GM03348 (cell line): ENCODE data around the gene SLC45A1.

Experiments
- DNase-seq: peaks from one replicate; pipeline ENCODE4 v3.0.0; 2012; ENCODE audit warnings: low spot score

Gene SLC45A1

GRCh38 chr1:8311068-8311718 lies 6.7 kb upstream of the SLC45A1 start:
- DNase-seq: no peak

DNA sequence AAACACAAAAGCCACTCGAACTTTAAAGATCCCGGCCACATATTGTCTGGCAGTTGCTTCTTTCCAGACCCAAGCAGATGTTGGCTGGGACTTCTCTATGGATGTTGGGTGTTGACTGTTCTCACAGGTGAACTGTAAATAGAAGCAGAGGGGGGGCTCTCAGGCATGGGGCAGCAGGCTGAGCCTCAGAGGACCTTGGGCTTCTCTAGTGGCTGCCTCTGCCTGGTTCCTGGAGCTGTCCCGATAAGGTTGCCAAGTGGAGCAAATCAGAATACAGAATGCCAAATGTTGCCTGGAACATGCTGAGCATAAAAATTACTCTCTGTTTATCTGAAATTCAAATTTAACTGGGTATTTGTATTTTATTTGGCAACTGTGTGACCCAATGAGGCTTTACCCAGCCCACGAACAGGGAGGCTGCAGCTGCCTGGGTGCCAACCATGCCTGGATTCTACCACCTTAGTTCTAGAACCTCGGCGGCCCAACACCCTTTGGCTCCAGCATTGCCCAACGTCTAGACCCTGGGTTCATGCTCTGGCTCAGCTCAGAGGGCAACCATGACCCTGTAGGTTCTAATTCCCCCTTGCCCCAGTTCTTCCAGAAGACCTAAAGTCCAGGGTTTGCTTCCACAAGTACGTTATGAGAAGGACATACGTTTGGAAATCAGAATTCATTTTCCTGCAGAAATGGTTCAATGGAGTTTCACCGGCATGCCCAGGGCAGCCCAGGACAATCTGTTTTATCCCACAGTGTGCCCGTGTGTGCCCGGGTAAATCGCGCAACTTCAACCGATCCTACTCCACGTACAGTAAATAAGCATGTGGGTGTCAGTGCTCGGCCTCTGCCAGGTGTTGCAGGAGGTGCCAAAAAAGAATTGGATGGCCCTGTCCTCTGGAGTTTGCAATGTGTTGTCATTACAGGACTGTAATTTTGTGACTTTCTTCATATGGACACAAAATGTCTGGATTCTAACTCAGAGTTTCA lies 5.4 kb upstream of the SLC45A1 start:
- DNase-seq: no peak

DNA sequence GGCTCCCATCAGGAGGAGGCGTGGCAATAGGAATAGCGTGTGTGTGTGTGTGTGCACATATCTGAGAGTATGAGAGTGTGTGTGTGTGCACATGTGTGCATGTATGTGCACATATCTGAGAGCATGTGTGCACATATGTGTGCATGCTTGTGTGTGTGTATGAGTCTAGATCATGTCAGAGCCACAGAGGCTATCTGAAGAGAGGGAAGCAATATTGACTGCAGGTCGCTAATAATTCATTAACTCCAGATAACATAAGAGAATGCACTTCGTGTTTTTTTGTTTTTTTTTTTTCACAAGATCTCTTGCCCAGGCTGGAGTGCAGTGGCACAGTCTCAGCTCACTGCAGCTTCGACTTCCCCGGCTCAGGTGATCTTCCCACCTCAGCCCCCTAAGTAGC lies 4.7 kb upstream of the SLC45A1 start:
- no peak for DNase-seq

DNA sequence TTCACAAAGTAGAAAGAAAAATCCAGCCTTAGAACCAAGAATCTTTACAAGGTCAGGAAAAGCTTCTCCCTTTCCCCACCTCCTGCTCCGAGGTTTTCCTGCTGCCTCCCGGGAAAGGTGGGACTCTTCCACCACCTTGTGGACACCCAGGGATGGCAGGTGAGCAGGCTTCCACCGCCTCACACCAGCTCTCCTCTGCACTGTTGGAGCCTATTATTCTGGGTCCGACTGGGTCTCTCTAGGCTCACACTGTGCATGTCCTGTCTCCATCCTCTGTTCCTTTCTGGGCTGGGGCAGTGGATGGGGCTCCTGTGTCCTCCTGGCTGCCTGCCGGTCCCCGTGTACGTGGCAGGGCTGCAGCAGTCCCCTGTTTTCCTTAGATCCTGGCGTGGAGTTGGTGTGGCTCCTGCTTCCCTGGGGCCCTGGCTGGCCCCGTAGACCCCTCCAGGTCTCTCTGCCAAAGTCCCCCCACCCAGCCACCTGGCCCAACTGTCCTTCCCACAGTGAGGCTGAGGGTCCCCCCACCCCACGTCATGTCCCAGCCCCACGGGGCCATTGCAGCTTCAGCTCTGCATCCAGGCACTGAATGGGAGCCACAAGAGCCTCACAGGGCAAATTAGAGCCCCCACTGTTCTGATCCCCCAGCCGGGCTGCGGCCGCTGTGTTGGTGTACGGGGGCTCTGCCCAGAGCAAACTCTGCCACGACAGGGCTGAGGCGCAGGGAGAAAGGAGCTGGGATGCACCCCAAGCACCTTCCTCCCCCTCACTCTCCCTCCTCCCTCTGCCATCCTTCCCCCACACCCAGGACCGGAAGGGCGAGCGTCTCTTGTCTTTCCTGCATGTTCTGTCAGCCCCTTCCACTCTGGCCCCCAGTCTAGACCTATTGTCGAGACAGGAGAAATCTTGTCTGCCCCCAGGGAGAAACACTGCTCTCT lies 3.3 kb upstream of the SLC45A1 start:
- DNase-seq: peak; percentile 92

- no peak for DNase-seq
Observed at GRCh38 chr1:8315573-8316475, 2.1 kb upstream of the SLC45A1 start.

- no peak for DNase-seq
Observed at GRCh38 chr1:8318436-8318835, 522 bp downstream of the SLC45A1 start.

GRCh38 chr1:8321612-8322011 lies 3.7 kb downstream of the SLC45A1 start:
- no peak for DNase-seq

- no peak for DNase-seq
Observed at GRCh38 chr1:8323706-8324105, 5.8 kb downstream of the SLC45A1 start.

- DNase-seq: no peak
Observed at GRCh38 chr1:8324176-8324810, 6.4 kb downstream of the SLC45A1 start.

- no peak for DNase-seq
Observed at GRCh38 chr1:8325771-8326170, 7.9 kb downstream of the SLC45A1 start.

DNA sequence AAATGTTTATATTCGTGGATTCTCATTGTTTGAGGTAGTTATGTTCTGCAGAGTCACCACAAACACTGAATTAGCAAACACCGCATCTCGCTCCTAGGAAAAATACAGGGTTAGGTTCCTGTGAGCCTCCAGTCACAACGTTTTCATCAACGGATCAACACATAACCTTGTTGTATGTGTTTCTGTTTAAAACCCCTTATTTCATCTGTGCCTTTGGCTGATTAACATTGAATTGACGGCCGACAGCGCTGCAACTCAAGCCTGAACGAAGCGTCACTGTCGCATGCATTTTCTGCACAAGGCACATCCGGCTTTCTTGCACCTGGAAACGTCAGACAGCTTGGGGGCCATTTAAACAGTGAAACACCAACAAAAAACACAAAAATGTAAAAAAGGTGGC lies 8.4 kb downstream of the SLC45A1 start:
- DNase-seq: no peak

DNA sequence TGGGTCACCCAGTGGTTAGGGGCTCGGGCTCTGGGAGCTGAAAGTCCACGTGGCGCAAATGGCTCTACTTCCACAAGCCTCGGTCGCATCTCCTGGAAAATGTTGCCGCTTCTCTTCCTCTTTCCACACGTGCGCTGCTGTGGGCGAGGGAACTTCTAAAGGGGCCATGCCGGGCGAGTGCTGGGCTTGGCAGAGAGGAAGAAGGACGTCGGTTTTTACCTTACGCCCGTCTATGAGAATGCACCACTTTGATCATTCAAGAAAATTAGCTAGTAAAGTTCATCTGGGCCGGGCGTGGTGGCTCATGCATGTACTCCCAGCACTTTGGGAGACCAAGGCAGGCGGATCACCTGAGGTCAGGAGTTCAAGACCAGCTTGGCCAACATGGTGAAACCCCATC lies 10.4 kb downstream of the SLC45A1 start:
- DNase-seq: no peak

DNA sequence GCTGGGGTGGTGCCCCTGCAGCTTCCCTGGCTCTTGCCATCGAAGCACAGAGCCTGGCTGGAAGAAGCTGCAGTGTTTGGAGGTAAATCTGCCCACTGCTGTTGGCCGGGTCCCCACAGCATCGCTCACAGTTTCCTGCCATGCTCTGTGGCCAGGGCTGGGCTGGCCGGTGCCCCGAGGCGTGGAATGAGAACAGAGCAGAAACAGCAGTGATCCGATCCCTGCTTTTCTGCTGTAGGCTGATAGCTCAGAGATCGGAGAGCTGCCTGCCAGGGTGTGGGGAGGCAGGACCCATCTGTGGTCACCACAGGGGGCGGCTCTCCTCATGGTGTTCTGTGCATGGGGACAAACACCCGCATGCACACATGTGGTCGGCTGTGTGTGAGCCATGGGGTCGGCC lies 11.5 kb downstream of the SLC45A1 start:
- no peak for DNase-seq

- DNase-seq: no peak
Observed at GRCh38 chr1:8329858-8330257, 11.9 kb downstream of the SLC45A1 start.

- DNase-seq: no peak
Observed at GRCh38 chr1:8330271-8331125, 12.6 kb downstream of the SLC45A1 start.

DNA sequence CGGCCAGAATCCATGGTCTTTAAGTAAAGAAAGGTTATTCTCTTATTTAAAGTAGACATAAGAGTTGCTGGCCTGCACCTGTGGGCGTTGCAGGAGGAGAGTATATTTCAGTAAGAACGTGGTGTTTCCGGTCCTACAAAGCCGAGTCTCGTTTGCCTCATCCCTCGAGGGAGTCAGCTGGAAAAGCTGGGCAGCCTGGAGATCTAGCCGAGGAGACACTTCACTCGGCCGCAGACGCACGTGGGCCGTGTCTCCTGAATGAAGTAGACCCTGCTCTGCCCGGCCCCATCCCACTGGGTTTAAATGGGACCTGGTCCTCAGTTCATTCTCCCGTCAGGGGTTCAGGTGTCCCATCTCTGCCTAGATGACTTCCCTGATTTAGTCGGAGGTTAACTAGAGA lies 14.9 kb downstream of the SLC45A1 start:
- no peak for DNase-seq

- no peak for DNase-seq
Observed at GRCh38 chr1:8333246-8333987, 15.5 kb downstream of the SLC45A1 start.

DNA sequence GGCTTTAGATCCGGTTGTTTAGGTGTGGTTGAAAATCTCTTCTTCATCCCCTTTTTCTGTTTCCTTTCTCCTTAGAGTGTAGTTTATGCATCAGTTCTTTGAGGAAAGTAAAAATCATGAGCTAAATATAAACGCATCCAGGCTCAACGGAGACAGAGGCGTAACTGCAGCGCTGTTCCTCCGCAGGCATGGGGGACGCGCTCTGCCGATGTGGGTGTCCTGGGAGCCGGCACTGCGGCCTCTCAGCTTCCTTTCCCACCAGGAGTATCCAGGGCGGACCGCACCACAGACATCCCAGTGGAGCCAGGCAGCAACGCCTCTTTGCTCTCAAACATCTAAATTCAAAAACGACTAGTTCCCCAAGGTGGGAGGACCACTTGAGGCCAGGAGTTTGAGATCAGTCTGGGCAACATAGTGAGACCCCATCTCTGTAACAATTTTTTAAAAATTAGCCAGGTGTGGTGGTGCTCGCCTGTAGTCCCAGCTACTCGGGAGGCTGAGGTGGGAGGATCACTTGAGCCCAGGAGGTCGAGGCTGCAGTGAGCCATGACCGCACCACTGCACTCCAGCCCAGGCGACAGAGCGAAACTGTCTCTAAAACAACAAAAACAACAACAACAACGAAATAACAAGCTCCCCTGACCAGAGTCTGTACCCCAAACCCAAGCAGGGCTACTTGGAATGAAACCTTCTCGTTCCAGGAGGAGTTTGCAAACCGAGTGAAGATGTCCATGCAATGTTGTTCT lies 16.4 kb downstream of the SLC45A1 start:
- no peak for DNase-seq
